ENCODE measurements around the gene PRKAG1.

The PRKAG1 gene

GRCh38 chr12:49031573-49032161 lies 13.1 kb upstream of the PRKAG1 start:
- TF ChIP-seq, protein P1, sequence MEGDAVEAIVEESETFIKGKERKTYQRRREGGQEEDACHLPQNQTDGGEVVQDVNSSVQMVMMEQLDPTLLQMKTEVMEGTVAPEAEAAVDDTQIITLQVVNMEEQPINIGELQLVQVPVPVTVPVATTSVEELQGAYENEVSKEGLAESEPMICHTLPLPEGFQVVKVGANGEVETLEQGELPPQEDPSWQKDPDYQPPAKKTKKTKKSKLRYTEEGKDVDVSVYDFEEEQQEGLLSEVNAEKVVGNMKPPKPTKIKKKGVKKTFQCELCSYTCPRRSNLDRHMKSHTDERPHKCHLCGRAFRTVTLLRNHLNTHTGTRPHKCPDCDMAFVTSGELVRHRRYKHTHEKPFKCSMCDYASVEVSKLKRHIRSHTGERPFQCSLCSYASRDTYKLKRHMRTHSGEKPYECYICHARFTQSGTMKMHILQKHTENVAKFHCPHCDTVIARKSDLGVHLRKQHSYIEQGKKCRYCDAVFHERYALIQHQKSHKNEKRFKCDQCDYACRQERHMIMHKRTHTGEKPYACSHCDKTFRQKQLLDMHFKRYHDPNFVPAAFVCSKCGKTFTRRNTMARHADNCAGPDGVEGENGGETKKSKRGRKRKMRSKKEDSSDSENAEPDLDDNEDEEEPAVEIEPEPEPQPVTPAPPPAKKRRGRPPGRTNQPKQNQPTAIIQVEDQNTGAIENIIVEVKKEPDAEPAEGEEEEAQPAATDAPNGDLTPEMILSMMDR (IDR thresholded peaks at IDR 0.05; ENCODE audit: insufficient read depth, low read depth, low read length, missing control alignments): no peak
- no peak for DNase-seq (ENCODE audit: low read depth)
- no peak overlapping the region for H3K4me3 ChIP-seq (ENCODE audit: low read depth, low read length)

DNA sequence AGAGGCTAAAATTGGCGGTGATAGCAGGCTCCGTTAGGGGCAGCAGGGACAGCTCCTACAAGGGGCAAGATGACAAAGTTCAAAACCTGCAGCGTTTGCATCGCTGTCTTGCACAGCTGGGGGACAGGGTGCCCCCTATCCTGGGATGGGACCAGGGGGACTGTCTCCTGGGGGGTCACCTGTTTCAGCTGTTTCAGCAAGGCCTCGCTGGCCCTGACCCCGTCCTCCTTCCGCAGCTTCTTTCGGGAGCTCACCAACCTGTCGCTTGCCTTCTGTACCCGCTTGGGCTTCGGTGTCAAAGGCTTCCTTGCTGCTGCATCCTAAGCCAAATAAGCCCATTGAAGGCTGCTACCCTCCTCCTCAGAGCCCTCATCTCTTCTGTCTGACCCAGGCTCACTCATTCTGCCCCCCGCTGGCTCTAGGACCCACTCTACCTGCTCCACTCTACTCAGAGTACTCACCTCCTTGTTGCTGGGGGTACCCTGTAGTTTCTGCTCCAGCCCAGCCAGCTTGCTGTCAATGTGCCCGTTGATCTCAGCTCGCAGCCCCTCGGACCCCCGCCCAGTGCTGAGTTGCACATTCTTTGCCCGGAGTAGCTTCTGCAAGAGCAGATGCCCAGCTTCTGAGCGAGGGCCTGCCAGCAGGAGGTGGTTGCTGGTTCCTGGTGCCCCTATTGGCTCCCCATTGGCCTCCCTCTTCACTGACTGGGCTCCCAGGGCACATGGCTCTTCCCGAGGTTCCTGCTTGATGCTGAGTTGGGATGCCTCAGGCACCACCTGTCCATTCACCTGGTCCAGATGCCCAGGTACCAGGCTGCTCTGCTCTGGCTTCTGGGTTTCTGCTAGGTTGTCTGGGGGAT lies 12.4 kb upstream of the PRKAG1 start:
- no peak overlapping the region for H3K4me3 ChIP-seq (ENCODE audit: low read depth, low read length)
- DNase-seq (ENCODE audit: low read depth): no peak
- TF ChIP-seq, protein P1 (IDR thresholded peaks at IDR 0.05; ENCODE audit: insufficient read depth, low read depth, low read length, missing control alignments): no peak

GRCh38 chr12:49030119-49030518 lies 11.5 kb upstream of the PRKAG1 start:
- no peak overlapping the region for H3K4me3 ChIP-seq (ENCODE audit: low read depth, low read length)
- DNase-seq (ENCODE audit: low read depth): no peak
- TF ChIP-seq, protein P1 (IDR thresholded peaks at IDR 0.05; ENCODE audit: insufficient read depth, low read depth, low read length, missing control alignments): no peak

DNA sequence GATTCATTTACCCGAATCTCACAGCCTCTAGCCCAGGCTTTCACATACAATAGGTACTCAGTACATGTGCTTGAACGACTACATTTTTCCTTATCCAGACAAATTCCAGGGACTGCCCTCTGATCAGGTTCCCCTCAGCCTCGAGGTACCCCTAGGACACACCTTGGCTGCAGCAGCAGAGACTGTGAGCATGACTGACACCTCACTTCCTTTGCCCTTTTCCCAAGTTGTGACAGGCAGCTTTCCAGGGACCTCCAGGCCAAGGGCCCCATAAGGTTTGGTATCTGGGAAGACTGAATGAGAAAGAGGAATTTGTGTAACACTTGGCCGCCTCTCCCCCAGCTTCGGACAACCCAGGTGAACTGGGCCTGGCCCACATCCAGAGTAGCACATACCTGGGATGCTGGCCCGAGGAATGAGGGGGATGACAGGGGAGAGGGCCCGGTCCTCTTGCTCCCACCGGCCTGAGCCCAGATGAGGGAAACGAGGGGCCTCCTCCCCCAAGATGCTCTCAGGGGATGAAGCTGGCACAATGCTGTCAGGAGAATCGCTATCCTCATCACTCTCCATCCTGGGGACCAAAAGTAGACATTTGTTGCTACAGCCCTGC lies 10.2 kb upstream of the PRKAG1 start:
- H3K4me3 ChIP-seq (ENCODE audit: low read depth, low read length): no peak overlapping the region
- DNase-seq (ENCODE audit: low read depth): no peak
- TF ChIP-seq, protein P1 (IDR thresholded peaks at IDR 0.05; ENCODE audit: insufficient read depth, low read depth, low read length, missing control alignments): no peak

GRCh38 chr12:49027846-49028555 lies 9.4 kb upstream of the PRKAG1 start:
- no peak overlapping the region for H3K4me3 ChIP-seq (ENCODE audit: low read depth, low read length)
- DNase-seq (ENCODE audit: low read depth): no peak
- TF ChIP-seq, protein P1 (IDR thresholded peaks at IDR 0.05; ENCODE audit: insufficient read depth, low read depth, low read length, missing control alignments): no peak

DNA sequence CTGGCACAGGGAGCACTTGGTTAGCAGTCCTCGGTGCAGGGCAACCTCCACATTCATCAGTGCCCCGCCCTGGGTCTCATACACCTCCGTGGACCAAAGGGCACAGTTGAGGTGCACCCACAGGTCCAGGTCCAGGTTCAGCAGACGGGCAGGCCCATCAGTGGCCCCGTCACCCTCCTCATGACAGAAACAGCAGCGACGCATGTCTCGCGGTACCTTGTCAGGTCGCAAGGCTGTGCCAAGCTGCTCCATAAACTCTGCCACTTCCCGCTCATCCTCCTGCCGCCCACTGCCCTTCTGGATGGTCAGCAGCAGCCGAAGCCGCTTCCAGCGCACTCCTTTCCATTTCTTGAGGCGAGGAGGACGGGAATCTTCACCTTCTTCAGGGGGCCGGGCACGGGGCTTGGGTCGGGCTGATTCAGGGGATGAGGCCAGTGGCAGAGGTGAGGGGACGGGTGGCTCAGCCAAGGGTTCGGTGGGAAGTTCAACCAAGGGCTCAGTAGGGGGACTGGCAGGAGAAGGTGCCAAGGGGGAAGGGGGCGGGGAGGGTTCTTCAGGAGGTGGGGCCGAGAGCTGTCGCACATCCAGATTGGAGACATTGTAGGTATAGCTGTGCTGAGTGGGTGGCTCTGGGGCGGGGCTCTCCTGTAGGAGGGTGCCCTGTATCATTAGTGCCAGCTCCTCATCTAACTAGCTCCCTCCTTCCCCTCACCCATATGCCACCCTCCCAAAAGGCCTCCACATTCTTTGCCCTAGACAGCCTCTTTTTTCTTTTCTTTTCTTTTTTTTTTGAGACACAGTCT lies 8.3 kb upstream of the PRKAG1 start:
- TF ChIP-seq, protein P1 (IDR thresholded peaks at IDR 0.05; ENCODE audit: insufficient read depth, low read depth, low read length, missing control alignments): no peak
- no peak overlapping the region for H3K4me3 ChIP-seq (ENCODE audit: low read depth, low read length)
- no peak for DNase-seq (ENCODE audit: low read depth)
